SHP77 (cell line): Measurements from ENCODE around the gene PSMD6.

ENCODE experiments used
- DNase-seq, 2 experiments: peaks; one replicate each; lab custom pipeline; 2025; lab: John Stamatoyannopoulos, UW

The PSMD6 gene

GRCh38 chr3:64046592-64046991 lies 23.3 kb upstream of the PSMD6 start:
- no peak for DNase-seq

- DNase-seq = no peak
These were observed 19.7 kb upstream of the PSMD6 start for GRCh38 chr3:64042952-64043351.

- no peak for DNase-seq
These were observed 16.9 kb upstream of the PSMD6 start for GRCh38 chr3:64039981-64040733.

GRCh38 chr3:64039332-64039731 lies 16.0 kb upstream of the PSMD6 start:
- DNase-seq = no peak

- no peak for DNase-seq
These were observed 15.0 kb upstream of the PSMD6 start for GRCh38 chr3:64038253-64038767.

GRCh38 chr3:64037084-64037483 lies 13.8 kb upstream of the PSMD6 start:
- DNase-seq = no peak

- no peak for DNase-seq
These were observed 9.8 kb upstream of the PSMD6 start for GRCh38 chr3:64033069-64033468.

- DNase-seq = no peak
These were observed 8.5 kb upstream of the PSMD6 start for GRCh38 chr3:64031540-64032508.

- DNase-seq = peak; percentile 76 to 80
These were observed 7.4 kb upstream of the PSMD6 start for GRCh38 chr3:64030741-64031140.

- DNase-seq = no peak
These were observed 6.0 kb upstream of the PSMD6 start for GRCh38 chr3:64029287-64029686.

GRCh38 chr3:64028754-64029153 lies 5.5 kb upstream of the PSMD6 start:
- DNase-seq = no peak

- no peak for DNase-seq
These were observed 4.4 kb upstream of the PSMD6 start for GRCh38 chr3:64027658-64028057.

- DNase-seq = no peak
These were observed 3.1 kb upstream of the PSMD6 start for GRCh38 chr3:64026346-64026745.

GRCh38 chr3:64023861-64024223 lies 548 bp upstream of the PSMD6 start:
- no peak for DNase-seq

- no peak for DNase-seq
These were observed 675 bp downstream of the PSMD6 start for GRCh38 chr3:64022451-64023186.

- DNase-seq = no peak
These were observed 1.4 kb downstream of the PSMD6 start for GRCh38 chr3:64021922-64022321.

GRCh38 chr3:64019879-64020278 lies 3.4 kb downstream of the PSMD6 start:
- DNase-seq = no peak

- no peak for DNase-seq
These were observed 4.0 kb downstream of the PSMD6 start for GRCh38 chr3:64019271-64019670.

- DNase-seq = no peak
These were observed 6.2 kb downstream of the PSMD6 start for GRCh38 chr3:64016941-64017620.

- no peak for DNase-seq
These were observed 11.6 kb downstream of the PSMD6 start for GRCh38 chr3:64011685-64012084.

GRCh38 chr3:64010199-64010598 lies 13.1 kb downstream of the PSMD6 start:
- no peak for DNase-seq

- no peak for DNase-seq
These were observed 13.8 kb downstream of the PSMD6 start for GRCh38 chr3:64009528-64009927.
